HG02943 (cell line): ENCODE results near the gene DLST.

Experiments used
- ATAC-seq: cut with Tn5 transposase; IDR thresholded peaks from one replicate; pipeline ENCODE4 v1.9.1; 2021; ENCODE audit warnings: mild to moderate bottlenecking, low read depth, moderate library complexity; ENCODE audit not compliant: unreplicated experiment

DLST gene

GRCh38 chr14:74950795-74951442 lies 69.2 kb downstream of the DLST start:
- ATAC-seq, result no peak

- no peak for ATAC-seq
Observed at GRCh38 chr14:74951443-74952179, 69.9 kb downstream of the DLST start.

- no peak for ATAC-seq
Observed at GRCh38 chr14:74952180-74952665, 70.5 kb downstream of the DLST start.

DNA sequence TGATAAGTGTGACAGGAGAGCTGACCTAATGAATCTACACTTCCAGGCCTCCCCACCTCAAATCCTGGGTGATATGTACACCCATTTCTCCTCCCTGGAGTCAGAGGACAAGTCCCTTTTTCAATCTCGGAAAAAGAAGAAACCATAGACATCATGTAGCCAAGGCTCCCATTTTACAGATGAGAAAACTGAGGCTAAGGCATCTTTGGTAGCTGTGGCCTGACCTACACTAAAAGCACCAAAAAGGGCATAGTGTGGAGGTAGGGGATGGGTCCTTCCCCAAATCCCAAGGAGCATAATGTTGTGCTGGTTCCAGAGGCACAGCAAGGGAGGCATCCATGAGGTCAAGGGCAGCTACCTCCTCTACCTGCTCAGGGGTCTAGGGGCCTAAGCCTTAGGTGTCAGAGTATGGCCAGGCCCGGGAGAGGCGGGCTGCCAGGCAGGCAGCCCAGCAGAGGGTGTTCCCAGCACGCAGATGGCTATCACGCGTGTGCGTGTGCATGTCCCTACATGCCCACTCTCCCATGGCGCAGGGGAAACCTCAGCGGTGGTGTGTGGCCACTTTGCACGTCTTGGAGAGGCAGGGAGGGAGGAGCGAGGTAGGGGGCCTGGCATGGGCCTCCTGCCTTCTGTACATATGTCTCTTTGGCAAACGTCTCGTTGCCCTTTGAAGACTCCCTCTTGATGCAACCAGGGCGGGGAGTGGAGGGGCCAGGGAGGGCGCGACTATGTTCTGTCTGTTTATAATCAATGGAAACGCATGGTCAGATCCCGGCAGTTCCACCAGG lies 71.2 kb downstream of the DLST start:
- no peak for ATAC-seq
